Stimulated activated naive CD8-positive, alpha-beta T cell treated with anti-CD3 and anti-CD28 coated beads, Interleukin-15, amount 100 ng/mL, for 72 hours (primary cell): ENCODE results near the gene CELF6.

ENCODE experiments used
- ATAC-seq: fragments of 150-1000 bp; cut with Tn5 transposase; 2 replicates; pipeline ENCODE4 v1.10.0; 2021; ENCODE audit warnings: mild to moderate bottlenecking, moderate library complexity
- DNase-seq, 2 donors: peaks; one replicate each; pipeline ENCODE4 v3.0.0; 2021 to 2022
- H3K27ac Mint-ChIP-seq, 2 donors: one replicate each; pipeline ENCODE4 v1.8.0; 2022; ENCODE audit warnings: mild to moderate bottlenecking in 2 of 2, mixed read lengths in 2 of 2, moderate library complexity in 2 of 2
- H3K27me3 Mint-ChIP-seq: one replicate; pipeline ENCODE4 v1.8.0; 2022; ENCODE audit warnings: mixed read lengths
- H3K4me1 Mint-ChIP-seq: one replicate; pipeline ENCODE4 v1.8.0; 2022; ENCODE audit warnings: mild to moderate bottlenecking, mixed read lengths
- H3K4me3 Mint-ChIP-seq, 2 donors: one replicate each; pipeline ENCODE4 v1.8.0; 2022; ENCODE audit warnings: mild to moderate bottlenecking in 2 of 2, mixed read lengths in 2 of 2, moderate library complexity in 1 of 2
- H3K9me3 Mint-ChIP-seq, 2 donors: one replicate each; pipeline ENCODE4 v1.8.0; 2022; ENCODE audit warnings: mixed read lengths in 2 of 2

The CELF6 gene

DNA sequence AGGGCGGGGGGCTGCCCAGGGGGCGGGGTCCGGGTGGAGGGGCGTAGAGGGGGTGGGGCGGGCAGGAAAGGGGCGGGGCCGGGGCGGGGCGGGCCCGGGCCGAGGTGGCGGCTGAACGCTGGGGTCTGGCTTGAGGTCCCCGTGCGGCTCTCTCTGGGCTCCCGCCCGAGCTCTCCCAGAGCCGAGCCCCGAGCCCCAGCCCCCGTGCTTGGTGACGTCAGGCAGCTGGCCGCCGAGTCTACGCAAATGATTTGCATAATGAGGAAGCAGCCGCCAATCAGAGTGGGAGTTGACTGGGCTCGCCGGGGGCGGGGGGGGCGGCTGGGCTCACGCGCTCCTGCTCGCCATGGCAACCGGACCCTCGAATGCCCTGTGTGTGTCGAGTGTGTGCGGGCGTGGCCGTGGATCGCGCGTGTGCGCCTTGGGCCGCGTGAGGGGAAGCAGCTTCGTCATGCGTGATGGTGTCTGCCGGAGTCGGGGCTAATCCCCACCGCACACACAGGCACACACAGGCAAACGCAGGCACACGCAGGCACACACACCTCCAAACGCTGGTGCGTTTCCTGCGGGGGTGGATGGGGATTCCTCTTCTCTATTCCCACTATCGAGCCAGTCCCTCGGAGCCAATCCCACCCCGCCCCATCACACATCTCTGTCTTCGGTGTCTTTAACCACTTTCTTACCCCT lies at the start of gene CELF6:
Gene CELF6, minus strand, starts transcription at position 173 of the 687 bp plus-strand sequence. CDS start 283 bp downstream, outside the sequence.
- Mint-ChIP-seq H3K27me3 (peaks cover 13% of the 10 kb centered on the region), H3K9me3 (peaks cover 14 to 23% of the 10 kb centered on the region in 2 donors), H3K27ac (peak within 1 kb of the TSS in 1 of 2 donors; percentile 68), H3K4me3 (peak within 1 kb of the TSS; percentile 74 to 88), H3K4me1 (peaks cover 18% of the 10 kb centered on the region)
- ATAC-seq: peak; percentile 86
- peak; percentile 56 to 63 for DNase-seq

DNA sequence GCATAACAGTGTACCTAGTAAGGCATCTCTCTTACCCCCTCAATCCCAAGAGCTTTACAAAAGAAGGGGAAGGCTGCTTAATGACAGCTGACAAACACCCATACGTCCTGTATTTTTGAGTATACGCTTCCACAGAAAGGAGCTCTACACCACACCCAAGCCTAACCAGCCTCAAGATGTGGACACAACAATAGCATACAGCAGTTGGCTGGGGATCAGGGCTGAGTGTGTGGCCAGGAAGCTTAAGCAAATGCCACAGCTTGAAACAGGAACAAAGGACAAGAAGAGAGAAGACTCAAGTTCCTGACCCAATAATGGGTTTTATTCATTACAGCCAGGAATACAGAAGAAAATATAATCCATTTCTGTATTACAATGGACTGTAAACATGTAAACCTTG lies 48.9 kb upstream of the CELF6 start:
- Mint-ChIP-seq H3K27ac (no peak overlapping the region), H3K4me1 (peaks cover 34% of the 10 kb centered on the region), H3K9me3 (peaks cover 0 to 7% of the 10 kb centered on the region in 2 donors), H3K27me3 (no peaks in the 10 kb centered on the region), H3K4me3 (no peak overlapping the region)
- no peak for ATAC-seq
- DNase-seq: no peak

DNA sequence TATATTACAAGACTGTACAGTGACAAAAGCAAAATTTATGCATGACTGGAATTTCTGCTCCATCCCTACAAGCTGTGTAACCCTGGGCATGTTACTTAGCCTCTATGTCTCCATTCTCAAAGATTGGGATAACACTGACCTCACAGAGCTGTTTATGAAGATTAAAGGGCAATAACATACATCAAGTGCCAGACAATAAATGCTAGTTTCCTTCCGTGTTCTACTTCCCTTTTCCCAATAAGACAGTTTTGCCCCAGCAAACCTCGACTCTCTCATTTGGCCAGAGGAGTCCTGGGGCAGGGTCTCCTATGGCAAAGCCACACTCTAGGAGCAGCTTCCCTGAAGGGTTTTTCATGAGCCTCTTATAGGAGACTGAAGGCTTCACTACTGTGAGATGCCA lies 48.4 kb upstream of the CELF6 start:
- peaks cover 0 to 7% of the 10 kb centered on the region in 2 donors for H3K9me3 Mint-ChIP-seq
- peaks cover 28% of the 10 kb centered on the region for H3K4me1 Mint-ChIP-seq
- H3K27me3 Mint-ChIP-seq: no peaks in the 10 kb centered on the region
- ATAC-seq (no peak), DNase-seq (no peak)
- H3K4me3 Mint-ChIP-seq: no peak overlapping the region
- H3K27ac Mint-ChIP-seq: no peak overlapping the region

DNA sequence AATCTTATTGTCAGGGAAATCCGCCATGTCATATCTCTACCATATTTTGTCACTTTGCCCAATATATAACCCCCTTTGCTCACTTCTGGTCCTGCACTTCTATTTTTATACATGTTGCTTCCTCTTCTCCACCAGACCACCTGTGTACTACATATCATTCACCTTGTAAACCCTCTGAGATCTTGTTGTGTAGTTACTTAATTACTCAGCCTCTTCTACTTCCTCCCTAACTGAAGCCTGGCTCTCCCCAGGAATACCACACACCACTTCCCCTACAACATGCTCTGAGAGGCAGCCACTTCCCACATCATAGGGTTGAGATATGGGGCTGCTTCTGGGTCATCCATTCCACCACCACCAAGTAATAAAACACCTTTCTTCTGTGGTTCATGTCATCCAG lies 45.9 kb upstream of the CELF6 start:
- DNase-seq (peak in 1 of 2 donors; percentile 69), ATAC-seq (peak; percentile 99)
- Mint-ChIP-seq H3K4me3 (peak overlapping the region in 1 of 2 donors; percentile 7), H3K4me1 (peaks cover 28% of the 10 kb centered on the region), H3K9me3 (peaks cover 0 to 7% of the 10 kb centered on the region in 2 donors), H3K27ac (peak overlapping the region in 1 of 2 donors; percentile 10), H3K27me3 (no peaks in the 10 kb centered on the region)

DNA sequence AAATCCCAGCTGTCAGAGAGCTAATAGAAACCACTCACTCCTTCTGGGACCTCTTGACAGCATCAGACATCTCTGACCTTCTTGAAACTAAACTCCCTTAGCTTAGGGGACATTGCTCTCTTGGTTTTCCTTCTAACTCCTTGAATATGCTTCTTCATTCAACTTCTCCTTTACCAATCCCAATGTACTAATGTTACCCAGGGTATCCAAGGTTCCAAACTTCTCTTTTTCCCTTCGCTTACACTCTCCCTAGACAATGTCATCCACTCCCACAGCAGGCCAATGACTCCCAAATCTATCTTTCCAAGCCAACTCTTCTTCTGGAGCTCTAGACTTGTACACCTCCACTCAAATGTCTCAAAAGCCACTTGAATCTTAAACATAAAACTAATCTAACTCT lies 41.2 kb upstream of the CELF6 start:
- H3K4me3 Mint-ChIP-seq: no peak overlapping the region
- no peak for ATAC-seq
- H3K9me3 Mint-ChIP-seq: no peaks in the 10 kb centered on the region
- H3K27ac Mint-ChIP-seq: no peak overlapping the region
- H3K27me3 Mint-ChIP-seq: no peaks in the 10 kb centered on the region
- no peak for DNase-seq
- peaks cover 19% of the 10 kb centered on the region for H3K4me1 Mint-ChIP-seq

DNA sequence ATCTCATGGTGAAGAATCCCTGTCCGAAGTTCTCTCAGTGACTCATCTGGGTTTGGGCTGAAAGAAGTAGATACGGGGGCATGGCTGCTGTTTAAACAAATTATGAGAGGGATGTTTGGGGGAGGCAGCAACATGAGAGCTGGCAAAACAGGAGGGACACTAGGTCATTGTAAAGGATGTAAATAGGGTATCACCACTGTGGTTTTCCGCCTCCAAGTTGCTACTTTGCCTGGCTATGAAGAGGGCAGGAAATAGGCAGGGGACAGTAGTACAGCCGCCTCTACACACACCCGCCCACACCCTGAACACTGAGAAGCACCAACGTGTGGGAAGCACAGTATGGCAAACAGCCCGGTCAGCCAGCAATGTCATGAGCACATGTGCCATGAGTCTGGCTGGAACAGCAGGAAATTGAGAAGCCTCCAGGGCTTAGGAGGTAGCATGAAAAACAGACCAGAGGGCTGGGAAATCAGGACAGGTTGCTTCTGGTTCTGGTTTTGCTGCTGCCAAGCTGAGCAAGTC lies 38.8 kb upstream of the CELF6 start:
- ATAC-seq: no peak
- DNase-seq: no peak
- no peak overlapping the region for H3K27ac Mint-ChIP-seq

DNA sequence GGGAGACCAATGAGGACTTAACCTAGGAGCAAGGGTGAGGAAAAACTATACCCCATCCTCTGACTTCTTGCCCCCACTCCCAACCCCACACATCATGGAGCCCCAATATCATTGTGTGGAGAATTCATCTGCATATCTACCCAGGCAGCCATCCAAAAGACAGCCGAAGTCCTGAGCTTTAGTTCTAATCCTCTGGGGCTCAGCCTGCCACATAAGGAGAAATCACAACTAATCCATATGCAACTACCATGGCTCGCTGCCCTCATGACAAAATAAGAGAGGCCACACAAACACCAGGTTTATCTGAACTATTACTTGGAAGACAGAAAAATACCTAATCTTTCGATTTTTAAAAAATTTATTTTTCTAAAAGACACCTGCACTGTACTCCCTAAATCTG lies 38.2 kb upstream of the CELF6 start:
- ATAC-seq (no peak), DNase-seq (no peak)
- no peaks in the 10 kb centered on the region for H3K27me3 Mint-ChIP-seq
- H3K27ac Mint-ChIP-seq: peak overlapping the region in 1 of 2 donors; percentile 9
- no peak overlapping the region for H3K4me3 Mint-ChIP-seq
- H3K9me3 Mint-ChIP-seq: no peaks in the 10 kb centered on the region
- peaks cover 10% of the 10 kb centered on the region for H3K4me1 Mint-ChIP-seq

More for the DNA sequence above, 38.8 kb upstream of the CELF6 start:
- Mint-ChIP-seq H3K27me3 (no peaks in the 10 kb centered on the region), H3K9me3 (no peaks in the 10 kb centered on the region), H3K4me3 (no peak overlapping the region), H3K4me1 (peaks cover 10% of the 10 kb centered on the region)

DNA sequence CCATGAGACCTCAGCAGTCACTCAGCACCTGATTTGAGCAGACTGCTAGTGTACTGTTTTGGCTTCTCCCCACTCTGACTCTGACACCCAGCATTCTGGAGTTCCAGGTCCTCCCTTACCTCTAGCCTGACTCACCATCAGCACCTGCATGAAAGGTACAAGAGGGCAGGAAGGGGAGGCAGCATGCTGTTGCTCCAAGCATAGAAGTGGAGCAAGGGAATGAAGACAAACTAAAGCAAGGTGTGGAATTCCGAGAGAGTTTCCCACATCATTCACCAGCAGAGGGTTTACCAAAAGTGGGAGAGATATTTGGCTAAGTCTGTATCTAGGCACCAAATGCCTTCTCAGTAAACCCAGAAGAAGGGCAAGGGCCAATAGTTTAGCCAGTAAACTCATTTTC lies 34.5 kb upstream of the CELF6 start:
- Mint-ChIP-seq H3K27ac (no peak overlapping the region), H3K4me3 (no peak overlapping the region), H3K27me3 (no peaks in the 10 kb centered on the region), H3K4me1 (peaks cover 10% of the 10 kb centered on the region), H3K9me3 (no peaks in the 10 kb centered on the region)
- ATAC-seq (no peak), DNase-seq (no peak)

DNA sequence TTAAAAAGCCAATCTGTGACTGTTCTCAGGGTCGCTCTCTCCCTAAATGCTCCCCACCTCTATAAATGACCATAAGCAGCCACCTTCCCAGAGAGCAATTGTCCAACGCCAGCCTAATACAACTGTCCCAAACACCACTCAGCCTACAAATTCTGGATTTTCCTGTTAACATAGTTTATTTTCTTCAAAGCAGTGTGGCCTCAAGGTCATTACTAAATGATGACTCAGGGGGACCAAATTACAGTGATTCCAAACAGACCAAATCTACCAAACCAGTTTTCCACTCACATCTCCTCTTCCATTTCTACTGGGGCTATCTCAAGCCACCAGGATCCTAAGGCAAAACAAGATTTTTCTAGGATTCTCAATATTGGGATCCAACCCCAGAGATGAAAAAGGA lies 33.3 kb upstream of the CELF6 start:
- no peak for DNase-seq
- no peaks in the 10 kb centered on the region for H3K4me1 Mint-ChIP-seq
- no peaks in the 10 kb centered on the region for H3K9me3 Mint-ChIP-seq
- H3K27ac Mint-ChIP-seq: no peak overlapping the region
- no peak overlapping the region for H3K4me3 Mint-ChIP-seq
- ATAC-seq: no peak
- no peaks in the 10 kb centered on the region for H3K27me3 Mint-ChIP-seq

DNA sequence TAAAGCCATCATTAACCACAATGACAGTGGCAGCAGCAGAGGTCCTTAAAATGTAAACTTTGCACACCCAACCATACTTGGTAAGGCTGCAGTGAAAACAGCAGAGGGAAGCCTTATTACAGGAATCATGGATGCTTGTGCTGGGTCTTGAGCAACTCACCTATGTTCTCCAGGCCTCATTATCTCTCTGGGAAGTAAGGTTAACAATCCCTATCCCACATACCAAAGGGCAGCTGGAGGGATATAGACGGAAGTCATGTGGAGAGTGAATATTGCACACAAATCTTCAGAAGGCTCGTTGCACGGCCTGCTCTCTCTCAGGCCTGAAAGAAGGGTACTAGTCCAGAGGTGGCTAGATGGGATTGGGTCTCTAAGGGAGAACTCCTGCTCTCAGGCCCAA lies 25.8 kb upstream of the CELF6 start:
- Mint-ChIP-seq H3K4me1 (no peaks in the 10 kb centered on the region), H3K4me3 (no peak overlapping the region), H3K27me3 (no peaks in the 10 kb centered on the region), H3K27ac (no peak overlapping the region), H3K9me3 (no peaks in the 10 kb centered on the region)
- DNase-seq: no peak
- ATAC-seq: no peak

DNA sequence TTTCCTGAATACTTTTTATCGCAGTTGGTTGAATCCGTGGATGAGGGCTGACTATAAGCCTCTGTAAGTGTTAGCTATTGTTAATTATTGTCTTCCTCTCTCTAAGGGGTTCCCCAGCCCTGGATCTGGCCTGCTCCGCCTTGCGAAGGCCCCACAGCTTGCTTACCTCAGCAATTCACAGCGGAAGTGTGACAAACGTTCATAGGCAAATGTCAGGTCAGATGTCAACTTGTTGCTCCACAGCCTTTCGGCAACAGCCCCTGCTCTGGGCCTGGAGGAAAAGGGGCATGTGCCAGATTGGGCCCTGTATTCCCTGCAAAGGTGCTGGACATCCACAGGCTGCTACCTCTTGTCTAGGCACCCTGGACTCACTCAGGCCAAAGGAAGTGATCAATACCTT lies 25.3 kb upstream of the CELF6 start:
- H3K4me3 Mint-ChIP-seq: no peak overlapping the region
- no peaks in the 10 kb centered on the region for H3K4me1 Mint-ChIP-seq
- no peaks in the 10 kb centered on the region for H3K27me3 Mint-ChIP-seq

DNA sequence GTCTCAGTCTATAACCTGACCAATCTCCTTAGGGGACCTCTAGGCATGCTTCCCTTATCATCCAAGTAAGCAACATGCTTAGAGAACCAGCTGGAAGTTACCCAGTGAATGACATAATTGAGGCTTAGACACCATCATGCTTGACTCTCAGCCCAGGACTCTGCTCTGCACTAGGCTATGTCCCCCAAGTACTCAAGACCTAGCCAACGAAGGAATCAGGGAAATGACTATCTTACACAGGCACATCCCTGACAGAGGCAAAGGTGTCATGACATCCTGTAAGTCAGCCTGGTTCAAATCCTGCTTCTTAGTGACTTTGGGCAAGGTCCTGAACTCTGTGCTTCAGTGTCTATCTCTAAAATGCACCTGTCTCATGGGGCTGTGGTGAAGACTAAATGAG lies 24.6 kb upstream of the CELF6 start:
- Mint-ChIP-seq H3K9me3 (no peaks in the 10 kb centered on the region), H3K27ac (no peak overlapping the region), H3K4me1 (no peaks in the 10 kb centered on the region), H3K27me3 (no peaks in the 10 kb centered on the region), H3K4me3 (no peak overlapping the region)
- DNase-seq (no peak), ATAC-seq (no peak)

More for the DNA sequence above, 25.3 kb upstream of the CELF6 start:
- H3K9me3 Mint-ChIP-seq: no peaks in the 10 kb centered on the region
- no peak overlapping the region for H3K27ac Mint-ChIP-seq
- ATAC-seq (no peak), DNase-seq (no peak)

DNA sequence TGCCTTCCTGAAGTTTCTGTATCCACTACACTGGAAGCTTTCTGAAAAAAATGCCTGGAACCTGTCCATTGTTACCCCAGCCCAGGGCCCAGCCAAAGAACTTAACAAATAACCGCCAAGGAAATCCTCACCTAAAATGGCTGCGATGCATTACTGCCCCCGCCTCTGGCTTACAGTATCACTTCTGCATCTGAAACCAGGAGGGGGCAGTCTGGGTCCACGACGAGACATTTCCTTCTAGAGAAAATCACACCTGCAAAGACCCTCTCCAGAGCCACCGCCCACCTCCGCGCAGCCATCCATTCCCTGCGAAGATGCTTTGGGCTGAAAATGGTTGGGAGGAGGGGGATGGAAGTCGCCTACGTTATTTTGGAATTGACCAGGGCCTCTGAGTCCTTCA lies 22.4 kb upstream of the CELF6 start:
- ATAC-seq (peak; percentile 62), DNase-seq (peak; percentile 9 to 48)
- Mint-ChIP-seq H3K9me3 (no peaks in the 10 kb centered on the region), H3K4me3 (no peak overlapping the region), H3K27me3 (no peaks in the 10 kb centered on the region), H3K27ac (no peak overlapping the region), H3K4me1 (no peaks in the 10 kb centered on the region)

DNA sequence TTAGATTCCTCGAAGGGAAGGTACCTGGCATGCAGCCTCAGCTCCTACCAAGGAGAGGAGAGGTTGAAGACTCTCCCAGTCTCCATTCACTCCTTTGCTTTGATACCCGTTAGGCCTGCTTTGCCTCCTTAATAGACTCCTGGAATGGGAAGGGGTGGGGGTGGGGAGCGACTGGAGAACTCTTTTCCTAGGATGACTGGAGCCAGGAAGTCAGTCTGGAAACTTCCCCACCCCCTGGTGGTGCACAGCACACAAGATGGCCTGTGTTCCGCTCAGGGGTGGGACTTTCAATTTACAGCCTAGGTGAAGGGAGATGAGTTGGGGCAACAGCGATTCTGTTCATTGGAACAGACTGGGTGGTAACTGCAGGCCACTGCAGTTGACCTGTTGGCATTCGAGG lies 21.4 kb upstream of the CELF6 start:
- no peaks in the 10 kb centered on the region for H3K4me1 Mint-ChIP-seq
- no peaks in the 10 kb centered on the region for H3K9me3 Mint-ChIP-seq
- H3K27me3 Mint-ChIP-seq: no peaks in the 10 kb centered on the region
- peak overlapping the region in 1 of 2 donors; percentile 64 for H3K27ac Mint-ChIP-seq
- DNase-seq: no peak
- ATAC-seq: no peak
- H3K4me3 Mint-ChIP-seq: no peak overlapping the region

DNA sequence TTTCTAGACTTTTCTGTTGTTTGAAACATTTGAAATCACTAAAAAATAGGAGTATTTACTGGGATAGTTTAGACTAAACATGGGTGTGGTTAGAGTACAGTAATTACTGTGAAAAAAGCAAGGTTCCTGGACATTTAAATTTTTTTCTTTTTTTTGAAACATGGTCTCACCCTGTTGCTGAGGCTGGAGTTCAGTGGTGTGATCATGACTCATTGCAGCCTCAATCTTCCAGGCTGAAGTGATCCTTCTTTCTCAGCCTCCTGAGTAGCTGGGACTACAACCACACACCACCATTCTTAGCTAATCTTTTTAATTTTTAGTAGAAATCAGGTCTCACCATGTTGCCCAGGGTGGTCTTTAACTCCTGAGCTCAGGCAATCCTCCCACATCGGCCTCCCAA lies 20.4 kb upstream of the CELF6 start:
- DNase-seq (no peak), ATAC-seq (no peak)
- no peaks in the 10 kb centered on the region for H3K27me3 Mint-ChIP-seq
- no peaks in the 10 kb centered on the region for H3K9me3 Mint-ChIP-seq
- H3K4me1 Mint-ChIP-seq: no peaks in the 10 kb centered on the region
- H3K4me3 Mint-ChIP-seq: no peak overlapping the region
- H3K27ac Mint-ChIP-seq: no peak overlapping the region

DNA sequence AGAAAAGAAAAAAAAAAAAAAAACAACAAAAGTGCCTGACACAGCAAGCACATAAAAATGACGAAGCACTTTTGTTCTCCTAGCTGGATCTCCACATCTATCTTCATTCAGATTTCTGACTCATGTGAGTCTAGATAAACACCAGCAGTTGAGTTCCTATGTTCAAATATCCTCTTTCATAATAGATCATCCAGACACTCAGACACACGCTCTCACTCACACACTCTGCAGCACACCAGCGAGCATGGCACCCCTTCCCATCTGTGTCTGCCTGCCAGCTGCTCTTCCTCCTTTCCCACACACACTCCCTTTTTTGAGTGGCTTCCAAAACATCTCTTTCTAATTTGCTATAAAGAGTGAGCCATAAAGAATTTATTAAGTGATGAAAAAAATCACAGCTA lies 19.8 kb upstream of the CELF6 start:
- ATAC-seq (no peak), DNase-seq (no peak)
- Mint-ChIP-seq H3K9me3 (no peaks in the 10 kb centered on the region), H3K4me3 (no peak overlapping the region), H3K27me3 (no peaks in the 10 kb centered on the region), H3K27ac (no peak overlapping the region), H3K4me1 (no peaks in the 10 kb centered on the region)
